HFF-Myc (cell line): ENCODE measurements around the gene FGD1.
A peak's percentile ranks its signal among the peaks of the same experiment; 100 is the strongest.

ENCODE experiments used
- DNase-seq: peaks from one replicate; pipeline ENCODE4 v3.0.0-alpha.2; 2011; ENCODE audit warnings: low read depth; ENCODE audit errors: extremely low read depth
- H3K4me3 ChIP-seq: replicated peaks from 2 replicates; pipeline ENCODE4 v1.5.1; 2011; ENCODE audit warnings: low read depth, mild to moderate bottlenecking, control low read depth, low read length
- TF ChIP-seq, protein P1 (sequence below): IDR thresholded peaks from 2 replicates; pipeline ENCODE4 v1.5.1; 2012; ENCODE audit warnings: mild to moderate bottlenecking, low read depth, low read length, control low read depth; ENCODE audit errors: missing control alignments

Gene FGD1

DNA sequence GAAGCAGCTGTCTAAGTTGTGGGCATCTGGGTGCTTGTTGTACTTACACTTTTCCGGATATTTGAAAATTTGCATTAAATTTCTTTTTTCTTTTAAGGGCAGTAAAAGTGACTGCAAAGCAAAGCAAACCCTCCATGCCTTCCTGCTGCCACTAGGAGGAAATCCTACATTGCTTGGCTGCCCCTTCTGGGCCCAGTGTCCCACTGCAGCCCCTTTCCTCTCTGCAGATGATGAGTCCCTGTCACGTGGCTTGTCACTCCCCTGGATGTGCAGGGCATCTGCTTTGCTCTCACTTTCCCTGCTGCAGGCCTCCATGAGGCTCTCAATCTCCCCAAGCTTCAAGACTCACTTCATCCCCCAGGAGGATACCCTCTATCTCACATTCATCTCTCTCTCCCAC, 43.1 kb downstream of the FGD1 start:
- DNase-seq = no peak
- TF ChIP-seq, protein P1, sequence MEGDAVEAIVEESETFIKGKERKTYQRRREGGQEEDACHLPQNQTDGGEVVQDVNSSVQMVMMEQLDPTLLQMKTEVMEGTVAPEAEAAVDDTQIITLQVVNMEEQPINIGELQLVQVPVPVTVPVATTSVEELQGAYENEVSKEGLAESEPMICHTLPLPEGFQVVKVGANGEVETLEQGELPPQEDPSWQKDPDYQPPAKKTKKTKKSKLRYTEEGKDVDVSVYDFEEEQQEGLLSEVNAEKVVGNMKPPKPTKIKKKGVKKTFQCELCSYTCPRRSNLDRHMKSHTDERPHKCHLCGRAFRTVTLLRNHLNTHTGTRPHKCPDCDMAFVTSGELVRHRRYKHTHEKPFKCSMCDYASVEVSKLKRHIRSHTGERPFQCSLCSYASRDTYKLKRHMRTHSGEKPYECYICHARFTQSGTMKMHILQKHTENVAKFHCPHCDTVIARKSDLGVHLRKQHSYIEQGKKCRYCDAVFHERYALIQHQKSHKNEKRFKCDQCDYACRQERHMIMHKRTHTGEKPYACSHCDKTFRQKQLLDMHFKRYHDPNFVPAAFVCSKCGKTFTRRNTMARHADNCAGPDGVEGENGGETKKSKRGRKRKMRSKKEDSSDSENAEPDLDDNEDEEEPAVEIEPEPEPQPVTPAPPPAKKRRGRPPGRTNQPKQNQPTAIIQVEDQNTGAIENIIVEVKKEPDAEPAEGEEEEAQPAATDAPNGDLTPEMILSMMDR = peak; percentile 29
- no peak overlapping the region for H3K4me3 ChIP-seq

DNA sequence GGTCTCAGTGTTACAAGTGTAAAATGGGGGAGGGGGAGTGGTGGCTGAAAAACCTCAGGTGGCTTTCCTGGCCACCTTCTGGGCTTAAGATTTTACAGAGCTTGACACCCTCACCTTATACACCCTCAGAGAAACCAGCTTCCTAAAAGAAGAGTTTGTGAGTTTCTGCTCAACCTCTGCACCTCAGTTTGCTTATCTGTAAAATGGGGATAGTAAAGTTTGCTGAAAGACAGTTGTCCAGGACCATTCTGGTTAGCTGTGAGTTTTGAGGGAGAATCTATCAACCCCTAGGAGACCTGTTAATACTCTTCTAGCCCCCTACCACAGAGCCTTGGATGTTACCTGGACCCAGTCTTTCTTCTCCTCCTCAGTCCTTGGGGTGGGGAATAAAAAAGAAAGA, 46.1 kb downstream of the FGD1 start:
- no peak for DNase-seq
- TF ChIP-seq, protein P1 = no peak
- H3K4me3 ChIP-seq = no peak overlapping the region

DNA sequence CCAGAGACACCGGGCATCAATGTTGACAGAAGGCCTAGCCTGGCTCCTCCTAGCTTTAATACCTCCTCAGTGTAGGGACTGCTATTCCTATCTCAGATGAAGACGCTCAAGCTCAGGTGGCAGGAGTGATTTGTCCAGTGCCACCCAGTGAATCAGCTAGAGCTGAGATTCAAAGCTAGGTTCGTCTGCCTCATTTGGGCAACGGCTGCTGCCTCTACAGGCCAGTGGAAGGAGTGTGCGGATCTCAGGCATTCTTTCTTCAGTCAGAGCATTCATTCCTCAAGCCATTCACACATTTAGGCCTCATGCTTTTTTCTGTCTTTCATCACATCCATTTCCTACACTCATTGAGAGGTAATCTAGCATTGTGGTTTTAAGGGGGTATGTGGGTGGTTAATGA, 48.6 kb downstream of the FGD1 start:
- DNase-seq = no peak
- no peak overlapping the region for H3K4me3 ChIP-seq
- TF ChIP-seq, protein P1 = no peak

DNA sequence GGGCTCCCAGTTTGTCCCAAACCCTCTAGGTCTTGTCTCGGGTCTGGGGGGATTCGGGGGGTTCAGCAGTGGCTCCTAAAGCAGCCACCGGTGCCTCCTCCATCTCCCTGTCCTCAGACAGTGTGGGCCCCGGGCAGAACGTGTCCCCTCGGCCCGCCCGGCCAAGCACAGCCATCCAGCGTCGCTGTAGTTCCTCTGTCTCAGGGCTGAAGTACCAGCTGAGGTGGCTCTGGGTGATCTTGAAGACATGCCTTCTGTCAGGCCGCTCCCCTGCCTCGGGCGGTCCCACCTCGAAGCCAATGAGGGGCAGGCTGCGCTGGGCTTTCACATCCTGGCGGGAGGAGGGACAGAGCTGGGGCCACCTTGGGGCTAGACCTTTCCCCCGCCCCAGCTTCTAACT, 50.0 kb downstream of the FGD1 start:
- DNase-seq = no peak
- TF ChIP-seq, protein P1 = no peak
- H3K4me3 ChIP-seq = no peak overlapping the region

DNA sequence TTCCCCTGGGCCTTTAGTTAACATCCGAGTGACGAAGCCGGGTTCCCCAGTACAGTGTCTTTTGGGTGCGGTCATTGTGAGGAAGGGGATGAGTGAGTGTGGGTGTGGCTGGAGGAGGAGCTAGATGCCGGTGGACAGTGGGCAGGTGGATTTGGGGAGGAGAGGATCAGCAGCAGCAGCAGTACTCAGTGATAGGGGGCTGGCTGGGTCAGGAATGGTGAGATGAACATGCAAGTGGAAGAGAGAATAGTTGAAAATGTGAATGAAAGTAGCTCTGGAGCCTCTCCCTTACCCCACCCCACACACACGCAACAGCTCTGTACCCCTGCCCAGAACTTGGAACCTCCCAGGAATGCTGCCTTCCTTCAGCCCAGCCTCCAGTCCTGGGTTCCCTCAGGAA, 51.3 kb downstream of the FGD1 start:
- TF ChIP-seq, protein P1 = no peak
- DNase-seq = no peak
- no peak overlapping the region for H3K4me3 ChIP-seq

DNA sequence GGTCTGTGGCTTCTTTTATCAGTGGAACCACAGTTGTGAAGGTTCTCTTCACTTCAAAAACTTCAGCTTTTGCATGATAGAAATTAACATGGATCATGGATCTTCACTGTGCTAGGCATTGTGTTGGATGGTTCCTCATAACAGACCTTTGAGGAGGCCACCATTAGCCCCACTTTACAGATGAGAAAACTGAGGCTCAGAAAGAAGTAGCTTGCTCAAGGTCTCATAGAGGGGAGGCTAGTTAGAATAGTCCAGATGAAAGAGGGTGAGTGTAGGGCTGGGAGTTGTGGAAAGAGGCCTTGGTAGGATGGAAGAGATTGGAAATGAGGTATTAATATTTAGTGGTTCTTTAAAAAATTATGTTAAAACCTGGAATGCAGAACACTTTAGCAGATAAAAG, 53.2 kb downstream of the FGD1 start:
- no peak overlapping the region for H3K4me3 ChIP-seq
- TF ChIP-seq, protein P1 = no peak
- DNase-seq = no peak
